Measurements from ENCODE around the gene ALG9. TPM values are rescaled to one million over a fixed set of nuclear protein-coding genes. Genes with fewer than 3 reads are reported as not detected.

The ALG9 gene
- total and polyA plus RNA-seq, 2 of the 4 experiments (the other 2 are of a cell fraction): 20.7 to 35.7 TPM

GRCh38 chr11:111801135-111801534 lies 70.2 kb downstream of the ALG9 start:
- ChIA-PET POLR2A (ENCODE audit: unreplicated experiment) (no interaction called here), CTCF (no interaction called here)
- Histone ChIP-seq H2AK5ac (ENCODE audit: low read depth, low read length) (no peak overlapping the region), H3K27me3 (ENCODE audit: control insufficient read depth, insufficient read depth, low read length) (no peaks in the 10 kb centered on the region), H3K4me2 (ENCODE audit: low read depth, low read length) (no peak overlapping the region), H3K18ac (ENCODE audit: low read depth, low read length) (no peak overlapping the region; the same call in 1 of the 2 replicates), H3K9me3 (ENCODE audit: control insufficient read depth, insufficient read depth, low read length) (peaks cover 5% of the 10 kb centered on the region; the same call in 1 of the 2 replicates), H2BK120ac (ENCODE audit: low read depth, low read length) (no peak overlapping the region), H2AK9ac (replicated peaks; ENCODE audit: low read depth, low read length, poor library complexity) (no peak overlapping the region), H4K20me1 (ENCODE audit: insufficient read depth, low read length) (no peaks in the 10 kb centered on the region), H2BK15ac (ENCODE audit: low read depth, low read length) (no peak overlapping the region), H3K27ac (ENCODE audit: insufficient read depth, low read length) (no peak overlapping the region), H2AFZ (replicated peaks; ENCODE audit: low read length, poor library complexity) (no peak overlapping the region), H4K8ac (ENCODE audit: low read depth in 2 of 2, low read length in 2 of 2) (no peak overlapping the region), H2BK5ac (ENCODE audit: low read depth, low read length, poor library complexity, severe bottlenecking) (no peak overlapping the region), H2BK20ac (ENCODE audit: low read depth, low read length) (no peak overlapping the region), H3K14ac (replicated peaks; ENCODE audit: low read depth, low read length) (no peak overlapping the region), H3K4ac (ENCODE audit: low read depth, low read length) (no peak overlapping the region), H3K36me3 (ENCODE audit: control insufficient read depth, insufficient read depth, low read length) (peaks cover 12% of the 10 kb centered on the region), H3K79me1 (ENCODE audit: low read depth in 1 of 2, low read length in 2 of 2) (peaks cover 6% of the 10 kb centered on the region in 2 experiments), H3K4me1 (ENCODE audit: control insufficient read depth, insufficient read depth, low read length) (peaks cover 5% of the 10 kb centered on the region; the same call in 1 of the 2 replicates), H4K91ac (ENCODE audit: insufficient read depth, low read depth, low read length) (no peak overlapping the region), H3K4me3 (ENCODE audit: insufficient read depth, low read depth, low read length) (no peak overlapping the region), H3K9me1 (ENCODE audit: insufficient read depth, low read length) (peaks cover 5% of the 10 kb centered on the region), H3K23ac (ENCODE audit: low read depth, low read length) (no peak overlapping the region), H4K5ac (ENCODE audit: low read depth, low read length) (no peak overlapping the region; the same call in 1 of the 2 replicates), H3K56ac (ENCODE audit: extremely low read depth, insufficient read depth, low read length) (no peak overlapping the region), H3K9ac (ENCODE audit: low read depth, low read length) (no peak overlapping the region)
- BruUV-seq (replicated peaks): no TSS peak
- TF ChIP-seq FOS (IDR thresholded peaks at IDR 0.05; ENCODE audit: low read depth, low read length) (no peak), RAD21 (IDR thresholded peaks at IDR 0.05; ENCODE audit: low read length) (no peak), RFX5 (IDR thresholded peaks at IDR 0.05; ENCODE audit: low read depth, low read length) (no peak), RCOR1 (IDR thresholded peaks at IDR 0.05; ENCODE audit: insufficient replicate concordance, low read length) (no peak), POLR2A (IDR thresholded peaks at IDR 0.05; ENCODE audit: low read depth, low read length) (no peak), MAFK (IDR thresholded peaks at IDR 0.05; ENCODE audit: low read depth, low read length) (no peak), MAZ (IDR thresholded peaks at IDR 0.05; ENCODE audit: borderline replicate concordance, low read depth, low read length) (no peak)
- TF ChIP-seq, protein P1, sequence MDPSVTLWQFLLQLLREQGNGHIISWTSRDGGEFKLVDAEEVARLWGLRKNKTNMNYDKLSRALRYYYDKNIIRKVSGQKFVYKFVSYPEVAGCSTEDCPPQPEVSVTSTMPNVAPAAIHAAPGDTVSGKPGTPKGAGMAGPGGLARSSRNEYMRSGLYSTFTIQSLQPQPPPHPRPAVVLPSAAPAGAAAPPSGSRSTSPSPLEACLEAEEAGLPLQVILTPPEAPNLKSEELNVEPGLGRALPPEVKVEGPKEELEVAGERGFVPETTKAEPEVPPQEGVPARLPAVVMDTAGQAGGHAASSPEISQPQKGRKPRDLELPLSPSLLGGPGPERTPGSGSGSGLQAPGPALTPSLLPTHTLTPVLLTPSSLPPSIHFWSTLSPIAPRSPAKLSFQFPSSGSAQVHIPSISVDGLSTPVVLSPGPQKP (IDR thresholded peaks at IDR 0.05; ENCODE audit: borderline replicate concordance, low read depth, low read length): no peak
- WGBS, 2 experiments (ENCODE audit: extremely low coverage in 2 of 2, insufficient read length in 1 of 2): no CpG with 5 or more reads among the region's 2 CpGs
- no peak for ATAC-seq (ENCODE audit: low read depth)
- intact Hi-C loops (cut with micrococcal nuclease): no loop called here
- in situ Hi-C loops (cut with MboI; ENCODE audit: low sequenced_read_pairs): no loop called here
- no peak for DNase-seq
- dilution Hi-C loops (cut with HindIII; ENCODE audit: low sequenced_read_pairs, unreplicated experiment): no loop called here
